Embryonic facial prominence (tissue), 1 donor: ENCODE results near the gene TMEM26.

Experiments used
- DNase-seq: peaks from one replicate; pipeline ENCODE4 v3.0.0-alpha.2; 2016; ENCODE audit errors: extremely low spot score

TMEM26 gene

DNA sequence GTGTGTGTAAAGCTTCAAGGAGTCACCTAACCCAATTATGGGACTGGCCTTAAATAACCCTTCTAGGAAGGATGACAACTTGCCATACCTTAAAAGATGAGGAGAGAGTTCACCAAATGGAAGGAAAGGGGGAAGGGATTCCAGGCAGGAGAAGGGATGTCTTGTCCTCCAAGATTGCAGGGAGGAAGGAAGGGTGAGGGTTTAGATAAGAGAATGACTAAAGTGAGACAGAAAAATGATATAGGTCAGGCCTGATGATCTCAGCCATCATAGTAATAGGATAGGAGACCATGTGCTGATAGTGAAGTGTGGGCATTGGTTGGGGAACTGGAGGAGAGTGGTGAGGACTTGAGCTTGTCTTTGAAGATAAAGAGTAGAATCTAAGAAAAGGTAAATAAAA, 7.7 kb upstream of the TMEM26 start:
- no peak for DNase-seq

DNA sequence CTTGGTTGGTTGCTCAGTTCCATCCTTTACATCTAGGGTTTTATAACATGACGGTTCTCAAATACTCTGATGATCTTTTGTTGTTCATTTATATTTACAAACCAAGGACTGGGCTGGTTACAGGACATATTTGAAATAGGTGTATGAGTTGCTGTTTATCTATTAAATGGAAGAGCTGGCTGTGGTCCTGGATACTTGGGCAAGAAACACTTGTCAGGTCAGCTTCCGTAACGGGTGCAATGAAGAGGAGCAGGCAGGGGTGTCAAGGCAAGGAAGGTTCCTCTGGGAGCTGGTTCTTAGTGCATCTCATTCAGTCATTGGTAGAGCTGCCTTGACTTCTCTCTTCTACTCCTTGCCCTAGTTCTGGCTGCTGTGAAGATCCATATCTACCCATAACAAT, 4.8 kb upstream of the TMEM26 start:
- DNase-seq: no peak

DNA sequence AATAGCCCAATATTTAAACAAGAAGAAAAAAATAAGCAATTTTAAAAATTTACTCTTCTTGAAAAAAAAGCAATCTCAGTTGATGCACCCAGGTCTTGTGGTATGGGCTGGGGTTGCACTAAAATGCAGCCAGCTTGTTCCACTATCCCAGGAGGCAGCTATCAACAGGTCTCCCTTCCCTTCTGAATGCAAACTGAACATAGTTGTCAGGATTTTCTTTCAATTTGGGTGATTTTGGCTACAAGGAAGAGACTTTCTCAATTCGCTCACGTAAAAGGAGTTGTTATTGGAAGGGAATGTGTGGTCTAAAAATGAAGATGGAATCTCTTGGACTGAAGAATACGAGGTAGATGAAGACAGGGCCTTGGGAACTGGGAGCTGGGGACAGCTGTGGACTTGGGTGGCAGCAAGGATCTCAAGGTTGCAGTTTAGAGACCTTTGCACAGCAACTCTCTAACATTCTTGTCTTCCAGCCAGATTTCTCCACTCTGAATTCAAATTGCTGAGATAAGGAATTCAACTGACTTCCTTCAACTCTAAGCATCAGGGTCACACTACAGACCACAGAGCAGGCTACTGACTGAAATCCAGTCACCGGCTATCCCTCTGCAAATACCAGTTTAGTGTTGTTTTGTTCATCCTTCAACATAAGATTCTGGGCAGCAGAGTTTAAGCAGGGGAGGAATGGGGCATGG, 3.1 kb upstream of the TMEM26 start:
- DNase-seq: no peak

DNA sequence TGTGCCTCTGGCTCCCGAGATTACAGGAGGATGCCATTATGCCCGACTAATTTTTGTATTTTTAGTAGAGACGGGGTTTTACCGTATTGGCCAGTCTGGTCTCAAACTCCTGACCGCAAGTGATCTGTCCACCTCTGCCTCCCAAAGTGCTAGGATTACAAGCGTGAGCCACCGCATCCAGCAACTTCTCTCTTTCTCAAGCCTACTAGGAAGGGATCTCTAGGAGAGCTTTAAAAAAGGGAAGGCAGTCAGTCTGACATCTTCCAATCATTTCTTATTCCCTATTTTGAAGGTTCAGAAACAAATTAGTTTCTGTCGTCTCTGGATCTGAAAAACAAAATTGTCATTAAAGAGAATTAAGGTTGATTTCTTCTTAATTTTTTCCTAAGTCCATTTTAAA, 2.5 kb upstream of the TMEM26 start:
- DNase-seq: no peak

DNA sequence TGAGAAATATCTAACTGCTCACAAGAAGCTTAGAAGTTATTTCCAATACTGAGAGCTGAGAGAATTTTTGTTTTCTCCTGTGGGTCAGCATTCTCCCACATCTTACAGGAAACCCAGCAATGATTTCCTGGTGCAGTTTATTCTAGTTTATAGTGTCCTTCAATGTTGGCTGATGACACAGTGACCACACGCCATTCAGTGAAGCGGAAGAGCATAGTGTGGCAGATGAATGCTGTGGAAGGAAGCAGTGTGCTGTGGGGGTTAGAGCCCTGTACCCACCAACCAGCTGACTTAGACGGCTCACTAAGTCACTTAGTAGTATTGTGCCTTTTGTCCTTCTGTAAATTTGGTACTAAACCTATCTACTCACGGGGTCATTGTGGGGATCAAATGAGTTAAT, 1.4 kb upstream of the TMEM26 start:
- DNase-seq: no peak

DNA sequence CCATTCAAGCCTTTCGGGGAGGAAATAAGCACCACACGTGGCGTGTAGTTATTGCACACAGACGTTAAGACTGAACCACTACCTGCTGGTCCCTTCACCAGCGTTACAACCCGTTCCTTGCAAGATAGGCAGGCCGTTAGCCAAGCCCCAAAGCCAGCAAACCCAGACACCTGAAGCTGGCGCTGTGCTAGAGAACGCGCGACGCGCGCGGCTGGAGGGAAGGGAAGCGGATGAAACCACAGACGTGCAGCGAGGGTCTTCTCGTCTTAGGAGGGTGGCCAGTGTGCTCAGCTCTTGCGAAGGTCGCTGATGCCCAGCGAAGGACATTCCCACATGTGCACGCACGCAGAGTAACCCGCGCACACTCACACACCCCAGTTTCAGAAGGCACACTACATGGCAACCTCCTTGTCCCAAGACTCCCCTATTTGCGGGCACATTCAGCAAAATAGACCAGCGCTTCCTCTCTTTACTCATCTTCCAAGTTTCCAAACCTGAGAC, 980 bp downstream of the TMEM26 start:
- no peak for DNase-seq

DNA sequence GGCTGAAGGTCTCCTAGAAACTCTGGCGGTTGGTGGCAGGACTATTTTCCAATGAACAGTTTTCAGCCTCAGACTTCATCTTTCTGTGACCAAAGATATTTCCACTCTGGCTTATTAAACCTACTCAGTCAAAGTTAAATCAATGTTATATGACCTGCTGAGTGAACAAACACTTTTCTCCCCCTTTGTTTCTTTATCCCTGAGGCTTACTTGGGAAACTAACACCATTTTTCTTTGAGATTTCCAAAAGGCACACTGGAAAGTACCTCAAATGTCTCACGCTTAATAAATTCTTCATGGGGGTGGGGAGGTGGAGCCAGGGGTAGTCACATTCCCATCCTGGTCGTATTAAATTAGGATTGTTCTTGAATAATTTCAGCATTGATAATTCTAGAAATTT, 1.8 kb downstream of the TMEM26 start:
- no peak for DNase-seq

DNA sequence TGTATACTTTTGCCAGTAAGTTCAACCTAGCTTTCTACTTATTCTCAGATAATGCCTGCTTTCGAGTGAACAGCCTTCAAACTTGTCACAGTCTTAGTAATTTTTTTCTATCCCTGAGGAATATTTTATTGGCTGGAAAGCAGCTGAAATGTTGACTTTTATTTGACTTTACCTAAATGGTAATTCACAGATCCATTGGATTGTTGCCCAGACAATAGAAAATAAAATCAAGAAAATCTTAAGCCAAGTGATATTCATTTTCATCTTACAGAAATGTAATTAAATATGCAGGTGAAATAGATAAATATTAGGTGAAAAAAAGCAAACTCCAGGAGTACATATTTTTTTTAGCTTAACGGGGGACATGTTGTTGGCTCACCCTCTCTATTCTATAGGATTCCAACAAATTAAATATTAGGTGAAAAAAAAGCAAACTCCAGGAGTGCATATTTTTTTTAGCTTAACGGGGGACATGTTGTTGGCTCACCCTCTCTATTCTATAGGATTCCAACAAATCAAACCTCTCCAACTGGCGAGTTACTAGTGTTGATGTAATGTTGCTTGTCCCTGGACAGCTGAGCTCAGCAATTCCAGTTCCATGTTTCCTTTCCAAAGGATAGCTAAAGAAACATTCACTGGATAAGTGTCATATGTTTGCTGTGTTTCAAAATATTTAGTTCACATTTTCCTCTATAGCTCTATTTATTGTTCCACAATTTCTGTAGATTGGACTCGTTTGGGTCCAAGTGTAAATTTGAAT, 4.2 kb downstream of the TMEM26 start:
- DNase-seq: no peak

DNA sequence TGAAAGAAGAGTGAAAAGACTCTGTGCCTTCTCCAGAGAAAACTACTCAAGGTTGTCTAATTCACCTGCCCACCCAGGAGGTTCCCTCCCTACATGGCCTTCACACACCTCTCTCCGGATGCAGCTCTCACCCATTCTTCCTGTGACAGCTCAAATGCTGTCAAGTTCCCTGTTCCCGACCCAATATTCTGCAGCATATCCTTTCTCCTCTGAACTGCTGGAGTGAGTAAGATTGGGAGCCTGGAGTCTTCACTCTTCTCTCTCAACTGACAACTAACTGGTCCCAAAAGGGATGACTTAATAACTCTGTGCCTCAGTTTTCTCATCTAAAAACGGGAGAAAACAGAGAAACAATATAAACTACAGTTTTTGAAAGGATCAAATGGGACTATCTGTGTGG, 5.1 kb downstream of the TMEM26 start:
- DNase-seq: no peak

DNA sequence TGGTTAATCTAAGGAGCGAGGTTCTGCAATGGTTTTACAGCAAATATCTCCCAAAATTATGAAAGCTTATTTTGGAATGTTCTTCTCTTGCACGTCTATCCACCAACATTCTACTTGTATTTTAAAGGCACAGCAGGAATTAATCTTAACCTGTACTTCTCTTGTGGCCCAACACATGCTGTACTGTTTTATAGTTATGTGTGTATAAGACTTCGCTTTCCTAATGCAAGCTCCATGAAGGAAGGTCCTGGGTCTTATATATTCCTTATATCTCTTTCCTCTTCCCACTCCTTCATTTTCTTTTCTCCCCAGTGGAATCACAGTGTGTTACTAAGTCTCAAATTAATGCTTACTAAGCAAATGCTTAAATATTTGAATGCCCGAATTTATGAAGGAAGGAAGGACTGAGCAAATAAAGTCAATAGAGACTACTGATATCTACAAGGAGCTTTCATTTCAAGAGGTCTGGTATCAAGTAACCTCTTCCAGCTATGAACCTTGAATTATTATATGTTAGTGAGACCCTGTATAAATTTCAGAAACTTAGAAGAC, 14.0 kb downstream of the TMEM26 start:
- no peak for DNase-seq

DNA sequence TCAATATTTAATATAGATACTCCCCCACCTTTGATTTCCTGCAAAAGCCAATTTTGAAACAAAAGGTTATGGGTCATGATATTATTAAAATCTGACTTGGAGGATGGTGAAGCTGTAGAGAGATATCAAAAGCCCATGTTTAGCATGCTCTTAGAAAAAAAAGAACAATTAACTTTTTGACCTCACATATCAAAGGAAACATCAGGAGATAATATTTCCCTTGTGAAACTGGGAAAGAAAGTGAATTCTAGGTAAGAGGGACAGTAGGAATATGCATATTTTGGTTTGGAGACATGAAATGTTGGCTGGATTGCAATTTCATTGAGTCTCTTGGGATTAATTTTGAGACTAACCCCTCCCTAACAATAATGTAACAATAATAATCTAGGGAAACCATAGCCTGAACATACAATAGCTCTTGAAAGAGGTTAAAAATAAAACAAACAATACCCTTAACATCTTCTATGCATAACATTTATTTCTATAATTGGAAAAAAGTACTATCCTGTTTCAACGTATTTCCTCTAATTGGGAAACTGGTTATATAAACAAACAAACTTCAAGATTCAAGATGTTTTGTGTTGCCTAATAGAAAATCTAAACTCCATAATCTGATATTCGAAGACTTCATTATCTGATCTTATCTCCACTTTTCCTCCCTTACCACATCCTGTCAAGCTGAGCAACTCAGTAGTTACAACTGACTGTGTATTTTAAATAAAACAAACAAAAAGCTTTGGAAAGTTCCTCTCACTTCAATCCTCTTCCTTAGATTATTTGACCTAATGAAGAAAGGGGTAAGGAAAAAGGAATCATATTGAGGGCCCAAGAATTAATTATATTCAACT, 14.8 kb downstream of the TMEM26 start:
- DNase-seq: no peak

DNA sequence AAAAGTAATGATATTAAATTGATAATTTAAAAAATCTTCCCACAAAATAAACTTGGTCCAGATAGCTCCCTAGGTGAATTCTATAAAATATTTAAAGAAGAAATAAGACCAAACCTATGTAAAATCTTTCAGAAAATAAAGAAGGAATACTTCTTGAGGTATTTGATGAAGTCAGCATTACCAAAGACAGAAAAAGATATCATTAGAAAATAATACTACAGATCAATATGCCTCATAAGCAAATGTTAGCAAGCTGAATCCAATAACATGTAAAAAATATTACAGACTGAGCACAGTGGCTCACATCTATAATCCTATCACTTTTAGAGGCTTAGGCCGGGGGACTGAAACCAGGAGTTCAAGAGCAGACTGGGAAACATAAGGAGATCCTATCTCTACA, 30.0 kb downstream of the TMEM26 start:
- DNase-seq: no peak

DNA sequence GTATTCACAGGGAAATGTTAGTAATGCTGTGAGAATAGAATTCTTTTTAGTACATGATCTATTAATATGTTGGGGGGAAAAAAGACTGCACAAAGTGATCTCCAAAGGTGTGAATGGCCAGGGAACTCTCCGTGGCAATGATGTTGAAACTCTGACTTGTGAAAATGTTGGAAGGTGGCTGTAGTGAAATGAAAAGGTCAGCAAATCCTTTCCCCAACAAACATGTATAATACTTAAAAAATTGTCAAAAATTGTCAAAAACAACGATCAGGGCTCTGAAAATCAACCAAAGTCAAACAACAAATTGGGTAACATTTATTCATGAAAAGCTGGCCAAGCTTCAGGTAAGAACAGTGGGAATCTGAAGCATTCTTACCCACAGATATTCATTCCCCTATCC, 35.5 kb downstream of the TMEM26 start:
- DNase-seq: no peak

DNA sequence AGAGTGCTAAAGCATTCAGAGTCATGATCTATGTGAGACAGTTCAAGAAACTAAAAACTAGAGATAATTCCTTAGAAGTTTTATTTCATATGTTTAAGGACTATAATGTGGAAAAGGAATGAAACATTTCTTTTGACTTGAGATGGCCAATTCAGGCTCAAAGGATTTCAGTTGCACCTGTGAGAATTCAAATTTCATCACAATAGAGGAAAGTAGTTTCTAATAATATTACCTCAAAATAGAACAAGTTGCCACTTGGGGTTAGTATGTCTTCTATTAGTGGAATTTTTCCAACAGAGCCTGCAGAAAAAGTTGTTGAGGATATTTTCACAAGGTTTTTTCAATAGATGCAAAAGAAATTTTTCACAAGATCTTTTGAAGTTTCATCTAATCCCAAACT, 37.4 kb downstream of the TMEM26 start:
- DNase-seq: no peak

DNA sequence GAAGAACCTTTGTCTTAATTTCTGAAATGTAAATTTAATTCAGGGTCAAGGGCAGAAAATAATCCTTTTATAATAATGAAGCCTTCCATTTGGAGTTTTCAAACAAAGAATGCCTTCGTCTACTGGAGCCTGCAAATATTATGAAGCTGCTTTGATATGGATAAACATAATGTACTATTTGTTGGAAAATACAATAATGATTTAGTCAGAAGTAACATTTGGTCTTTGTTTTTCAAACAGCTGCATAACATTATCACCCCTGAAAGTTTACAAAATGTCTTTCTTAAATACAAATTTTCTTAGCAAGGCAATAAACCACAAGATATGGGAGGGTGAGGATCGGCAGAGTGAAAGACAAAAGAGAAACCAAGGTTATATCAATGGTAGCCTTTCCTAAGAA, 41.5 kb downstream of the TMEM26 start:
- DNase-seq: no peak

DNA sequence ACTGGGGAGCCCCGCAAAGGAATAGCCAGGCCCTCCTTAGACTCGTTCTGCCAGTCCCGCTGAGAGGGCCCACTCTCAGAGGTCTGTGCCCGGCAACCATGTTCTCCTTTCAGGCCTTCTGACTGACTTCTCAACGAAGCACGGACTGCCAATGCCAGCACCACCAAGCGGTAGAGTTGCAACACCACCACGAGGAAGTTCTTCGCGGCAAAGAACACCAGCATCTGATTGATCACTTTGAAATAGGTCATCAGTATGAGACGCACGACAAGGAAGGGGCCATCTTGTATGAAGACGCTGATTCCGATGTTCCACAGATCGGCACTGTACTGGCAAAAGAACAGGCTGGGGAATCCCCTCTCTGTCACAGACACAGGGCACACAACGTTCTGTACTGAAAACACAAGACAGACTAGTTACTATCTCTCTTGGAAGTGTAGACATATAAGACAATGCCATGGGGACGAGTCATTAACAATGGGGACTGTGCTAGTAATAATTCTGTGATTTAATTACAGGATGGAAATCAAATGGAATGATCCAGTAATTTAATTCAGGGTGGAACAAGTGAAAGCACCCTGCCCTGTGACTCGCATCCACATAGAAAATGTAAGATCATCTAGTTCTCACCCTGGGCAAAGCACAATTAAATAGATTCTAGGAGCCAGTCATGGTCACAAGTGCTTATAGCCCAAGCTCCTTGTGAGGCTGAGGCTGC, 42.7 kb downstream of the TMEM26 start:
- DNase-seq: no peak

DNA sequence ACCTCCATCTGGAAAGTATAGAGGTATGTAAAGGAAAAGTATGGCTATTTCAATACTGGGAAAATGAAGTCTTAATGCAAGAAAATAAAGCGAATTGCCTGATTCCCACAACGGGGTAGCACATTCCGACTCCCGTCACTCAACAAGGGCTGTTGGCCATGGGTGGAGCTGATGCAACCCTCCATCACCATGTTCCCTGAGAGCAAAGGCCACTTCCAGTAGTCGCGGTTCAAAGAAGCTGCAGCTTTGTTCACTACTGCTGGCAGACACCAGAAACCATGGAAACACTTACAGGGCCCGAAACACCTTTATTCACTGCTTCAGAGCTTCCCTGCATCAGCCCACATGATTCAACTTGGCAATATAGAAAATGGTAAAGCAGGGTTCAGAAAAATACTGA, 44.0 kb downstream of the TMEM26 start:
- no peak for DNase-seq

DNA sequence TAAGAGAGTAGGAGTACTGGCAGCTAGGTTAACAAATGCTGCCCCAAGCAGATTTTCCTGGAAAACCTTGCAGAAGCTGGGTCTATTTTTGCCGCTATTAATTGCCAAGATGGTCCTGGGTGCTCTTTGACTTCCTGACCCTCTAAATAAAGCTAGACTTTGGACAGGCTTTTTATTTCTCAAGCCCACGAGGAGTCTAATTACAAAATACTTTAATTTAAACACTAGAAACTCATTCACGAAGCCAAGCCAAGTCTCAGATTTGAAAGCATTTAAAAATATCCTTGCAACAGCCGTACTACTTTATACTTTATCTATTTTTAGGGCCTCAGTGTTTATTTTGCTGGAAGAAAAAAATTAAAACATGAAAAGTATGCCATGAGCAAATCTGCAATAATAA, 45.1 kb downstream of the TMEM26 start:
- DNase-seq: no peak

DNA sequence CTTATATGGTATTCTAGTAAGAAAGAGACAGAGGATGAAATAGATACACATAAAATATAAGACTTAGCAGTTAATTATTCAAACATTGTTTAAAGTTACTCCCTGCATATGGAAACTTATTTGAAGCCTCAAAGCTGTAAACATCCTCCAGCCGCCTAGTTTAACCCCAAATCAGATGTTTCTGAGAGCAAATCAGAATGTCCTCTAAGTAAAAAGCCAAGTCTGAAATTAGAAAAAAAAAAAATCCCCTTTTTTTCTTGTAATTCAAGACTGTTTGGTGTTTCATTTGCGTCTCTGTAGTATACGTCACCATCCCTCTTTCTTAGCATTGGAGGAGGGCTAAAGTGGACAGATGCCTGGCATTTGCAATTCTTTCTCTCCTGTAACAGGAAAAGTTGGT, 46.4 kb downstream of the TMEM26 start:
- DNase-seq: no peak

DNA sequence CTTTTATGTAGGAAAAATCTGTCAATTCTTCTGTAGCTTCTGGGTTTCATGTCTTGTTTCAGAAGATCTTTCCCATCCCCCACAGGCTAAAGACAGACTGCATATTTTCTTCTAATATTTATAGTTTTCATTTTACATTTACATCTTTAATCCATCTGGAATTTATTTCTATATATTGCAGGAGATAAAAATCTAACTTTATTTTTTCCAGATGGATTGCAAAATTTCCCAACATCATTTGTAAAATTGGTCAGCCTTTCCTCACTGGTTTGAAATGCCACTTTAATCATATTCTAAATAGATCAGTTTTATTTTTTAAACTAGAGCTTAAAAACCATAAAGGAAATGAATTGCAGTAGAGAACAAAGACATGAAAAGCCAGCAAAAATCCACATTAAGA, 46.9 kb downstream of the TMEM26 start:
- DNase-seq: no peak

DNA sequence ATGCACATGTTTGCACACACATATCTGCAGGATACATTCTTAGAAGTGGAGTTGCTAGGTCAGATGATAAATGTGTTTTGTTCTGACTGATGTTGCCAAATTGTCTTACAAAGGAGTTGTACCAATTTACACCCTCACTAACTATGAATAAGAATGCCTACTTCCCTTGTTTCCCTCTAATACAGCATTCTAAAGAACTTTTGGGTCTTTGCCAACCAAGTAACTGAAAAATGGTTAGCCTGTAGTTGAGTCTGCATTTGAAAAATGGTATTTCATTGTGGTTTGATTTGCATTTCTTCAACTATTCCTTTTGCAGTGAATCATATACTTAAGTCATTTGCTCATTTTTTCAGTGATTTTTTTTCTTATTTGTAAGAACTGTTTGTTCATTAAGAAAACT, 48.4 kb downstream of the TMEM26 start:
- DNase-seq: no peak

DNA sequence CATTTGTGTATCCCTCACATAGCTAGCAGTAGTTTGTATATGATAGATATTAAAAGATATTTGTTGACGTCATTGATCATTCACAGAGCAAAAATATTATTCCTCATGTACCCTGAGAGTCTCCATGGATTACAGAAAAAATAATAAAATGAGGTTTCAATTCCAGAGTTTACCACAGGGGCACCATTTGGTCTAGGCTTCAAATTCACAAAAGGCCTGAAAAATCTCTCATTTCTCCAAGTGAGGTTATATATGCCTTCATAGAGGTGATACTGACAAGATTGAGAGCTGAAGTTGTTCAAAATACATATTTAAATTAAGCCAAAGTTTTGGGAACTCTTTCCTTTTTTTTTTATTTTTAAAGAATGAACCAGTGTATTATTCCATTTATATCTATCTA, 52.7 kb downstream of the TMEM26 start:
- DNase-seq: no peak
